GM20431 (cell line): ENCODE data around the gene TMC1.

Experiments
- in situ Hi-C: fragments of 300-500 bp; cut with MseI, MboI; formaldehyde crosslinking; loops from one replicate; pipeline ENCODE4 v1.15.0; 2020; ENCODE audit warnings: low sequenced_read_pairs; ENCODE audit not compliant: unreplicated experiment

TMC1 gene

GRCh38 chr9:72882117-72882775 lies 360.8 kb downstream of the TMC1 start:
- in situ Hi-C loops, result no loop called here

DNA sequence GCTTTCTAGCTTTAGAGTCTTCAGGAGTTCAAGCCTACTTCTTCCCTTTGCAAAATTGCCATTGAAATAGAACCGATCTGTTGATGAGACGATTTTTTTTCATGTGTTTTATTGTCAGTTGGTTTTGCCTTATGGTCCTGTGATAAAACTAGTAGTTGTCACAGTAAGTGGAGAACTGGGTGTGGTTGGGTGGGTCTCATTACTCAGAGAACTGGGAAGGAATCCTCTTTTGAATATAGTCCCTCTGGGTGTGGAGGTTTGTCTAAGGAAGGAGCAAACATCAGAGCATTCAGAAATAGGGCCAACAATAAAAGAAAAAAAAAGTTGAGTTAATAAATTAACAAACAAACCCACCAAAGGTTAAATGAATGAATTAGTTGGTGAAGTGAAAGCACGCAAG lies 362.5 kb downstream of the TMC1 start:
- in situ Hi-C loops, result no loop called here

DNA sequence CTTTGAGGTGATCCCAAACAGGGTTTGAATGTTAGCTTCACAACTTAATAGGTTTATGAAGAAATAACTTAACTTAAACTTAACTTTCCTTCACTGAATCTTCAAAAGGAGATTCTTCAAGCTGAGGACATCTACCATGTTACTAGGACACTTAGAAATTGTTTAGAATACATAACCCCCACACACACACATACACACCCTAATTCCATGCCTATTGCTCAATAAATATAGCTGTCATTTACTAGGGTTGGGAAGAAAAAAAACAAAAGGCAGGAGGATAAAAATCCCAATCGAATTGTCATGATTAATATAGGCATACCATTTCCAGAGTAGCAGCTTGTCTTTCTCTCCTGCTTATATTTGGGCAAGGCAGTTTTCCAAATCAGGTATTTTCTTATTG lies 363.1 kb downstream of the TMC1 start:
- in situ Hi-C loops, result no loop called here
